Prostate gland (tissue), 2 donors: ENCODE measurements around the gene HSPB1.

Experiments used
- CTCF ChIP-seq, 4 experiments: fragments of 200-600 bp in 2 of 4; fragments of 450-650 bp in 2 of 4; sonication (generic) in 2 of 4; IDR thresholded peaks; 1 replicate in 3 of 4; 2 replicates in 1 of 4; pipeline ENCODE4 v1.5.1; 2016 to 2019; ENCODE audit warnings: antibody characterized with exemption in 4 of 4, mild to moderate bottlenecking in 2 of 4, moderate library complexity in 2 of 4
- POLR2A ChIP-seq: fragments of 450-650 bp; IDR thresholded peaks from one replicate; pipeline ENCODE4 v1.6.1; 2016; ENCODE audit warnings: antibody characterized with exemption, mild to moderate bottlenecking
- POLR2AphosphoS5 ChIP-seq: sonication (generic); formaldehyde crosslinking; IDR thresholded peaks from one replicate; pipeline ENCODE4 v1.6.1; 2017; ENCODE audit warnings: antibody characterized with exemption

DNA sequence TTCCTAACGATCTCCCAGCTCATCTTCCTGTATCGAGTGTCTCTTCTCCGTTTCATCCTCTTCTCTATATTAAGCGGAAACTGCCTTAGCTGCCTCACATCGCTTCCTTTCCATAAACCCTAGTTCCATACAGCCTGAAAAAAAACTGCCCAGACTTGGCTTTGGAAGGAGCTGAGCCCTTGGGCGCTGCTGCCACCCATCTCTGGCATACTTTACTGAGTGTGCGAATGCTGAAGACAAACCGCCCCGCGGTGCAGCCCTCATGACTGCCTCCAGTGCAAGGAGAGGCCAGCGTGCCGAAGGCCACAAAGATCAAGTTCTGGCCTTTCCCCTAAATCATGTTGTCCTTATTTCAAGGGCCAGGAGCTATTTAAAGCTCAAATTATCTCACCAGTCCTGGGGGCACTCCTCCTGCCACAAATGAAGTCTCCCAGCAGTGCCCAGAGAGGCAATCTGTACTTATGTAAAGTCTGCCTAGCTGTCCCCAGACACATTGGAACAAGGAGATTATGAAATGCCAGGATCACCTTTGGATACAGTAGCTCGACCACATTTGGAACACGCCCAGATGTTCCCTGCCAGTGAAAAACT, 31.1 kb downstream of the HSPB1 start:
- TF ChIP-seq POLR2A (no peak), POLR2AphosphoS5 (peak; percentile 20), CTCF (IDR thresholded peaks at IDR 0.05) (no peak)
